Heart right ventricle (tissue), 16 donors: ENCODE results near the gene TNIP1. TPM values are rescaled to one million over a fixed set of nuclear protein-coding genes. Genes with fewer than 3 reads are reported as not detected.

ENCODE experiments used
- ATAC-seq, 8 donors: fragments of 200-7000 bp; cut with Tn5 transposase; one replicate each; pipeline ENCODE4 v1.9.1; 2020; ENCODE audit warnings: mild to moderate bottlenecking in 8 of 8, moderate library complexity in 8 of 8, moderate number of reproducible peaks in 1 of 8
- DNase-seq, 2 donors: peaks; one replicate each; pipeline ENCODE4 v3.0.0-alpha.2; 2020
- H3K27ac ChIP-seq, 10 donors: fragments of 200-600 bp; sonication (generic) in 2 of 10; one replicate each; pipeline versions ENCODE4 v1.5.0 to v1.8.0; 2020 to 2022; ENCODE audit warnings: mild to moderate bottlenecking in 3 of 10
- H3K27me3 ChIP-seq, 7 donors: fragments of 200-600 bp; one replicate each; pipeline ENCODE4 v1.8.0; 2021 to 2022; ENCODE audit warnings: mild to moderate bottlenecking in 2 of 7
- H3K36me3 ChIP-seq, 9 donors: fragments of 200-600 bp; sonication (generic) in 1 of 9; one replicate each; pipeline versions ENCODE4 v1.5.0 to v1.8.0; 2020 to 2022; ENCODE audit warnings: mild to moderate bottlenecking in 2 of 9
- H3K4me1 ChIP-seq, 9 donors: fragments of 200-600 bp; sonication (generic) in 1 of 9; one replicate each; pipeline versions ENCODE4 v1.5.0 to v1.8.0; 2020 to 2022; ENCODE audit warnings: mild to moderate bottlenecking in 4 of 9
- H3K4me3 ChIP-seq, 10 donors: fragments of 200-600 bp; sonication (generic) in 2 of 10; one replicate each; pipeline versions ENCODE4 v1.5.0 to v1.8.0; 2020 to 2022; ENCODE audit warnings: mild to moderate bottlenecking in 7 of 10, moderate library complexity in 2 of 10
- H3K9me3 ChIP-seq, 11 donors: fragments of 200-600 bp in 10 of 11; sonication (generic) in 2 of 11; one replicate each; pipeline versions ENCODE4 v1.5.0 to v1.8.0; 2013 to 2022; ENCODE audit warnings: mild to moderate bottlenecking in 2 of 11, control low read depth in 1 of 11, moderate library complexity in 1 of 11
- WGBS, 2 donors: extraction: QIAGEN DNeasy Blood & Tissue Kit; methylation state at CpG; one replicate each; pipeline ENCODE4 v1.1.7; 2013; ENCODE audit warnings: inconsistent platforms in 1 of 2; 5-methylcytosine and 5-hydroxymethylcytosine counted together
- intact Hi-C, 10 donors: fragments of 100-400 bp; cut with DNase I; formaldehyde crosslinking; loops; one replicate each; pipeline versions ENCODE4 v1.11.1 to v1.14.2; 2022
- polyA plus RNA-seq, 2 donors: library from polyadenylated mRNA; stranded (reverse); fragments of 200-250 nt; gene quantifications; one replicate each; pipeline ENCODE4 v1.2.3, GENCODE V29; 2013
- total RNA-seq, 10 donors: library from RNA; stranded (reverse); fragmentation: NEBNext Ultra II Directional in 3 of 10; extraction: Animal tissue kit (Norgen Biotek cat#: 25700) in 3 of 10; gene quantifications; one replicate each; pipeline versions ENCODE4 v1.2.1 to v1.2.4, GENCODE V29; 2021 to 2023
- TF ChIP-seq, protein P1 (sequence below), 9 donors: fragments of 200-600 bp; sonication (generic) in 2 of 9; IDR thresholded peaks; one replicate each; pipeline versions ENCODE4 v1.5.0 to v1.8.0; 2021 to 2022; ENCODE audit warnings: antibody characterized with exemption in 9 of 9, mild to moderate bottlenecking in 5 of 9, moderate library complexity in 1 of 9
- donor health status: Arrhythmogenic right ventricular cardiomyopathy.
- donor health status: ischemic (EF 13 %, LVEDD 7.1; RV severe dilation, severe dysfunction).
- donor health status: healthy with polysubstance abuse.
- donor health status: DM: no; HTN: yes; CAD: no.
- donor health status: DM: no; HTN: no; CAD: no.
- donor health status: ischemic (EF 25% LVEDD 6.9; RV normal size, moderate dysfunction).
- donor health status: ischemic (EF 25% LVEDD 5.7; RV mildly dilated, moderate dysfunction).
- donor health status: healthy.
- donor health status: DM: yes; HTN: yes; CAD: no.
- donor health status: Ischemic cardiomyopathy.
- donor health status: ischemic (EF 35%, LVEDD 5.7; RV mildly dilated, moderate dysfunction).
- donor health status: nonischemic (EF 11% LVEDD 7.7; RV severe dilation, severe dysfunction).
- donor health status: DM: yes; HTN: yes; CAD: no.
- donor health status: PGD.
- donor health status: ischemic (EF 29% LVEDD 5.4; RV normal size, mild dysfunction).
- donor health status: nonischemic (EF 23%, LVEDD 6.1; RV moderate dilation, normal function).

The TNIP1 gene
- total and polyA plus RNA-seq, 12 donors, result 63.8 to 130 (median 124) TPM

DNA sequence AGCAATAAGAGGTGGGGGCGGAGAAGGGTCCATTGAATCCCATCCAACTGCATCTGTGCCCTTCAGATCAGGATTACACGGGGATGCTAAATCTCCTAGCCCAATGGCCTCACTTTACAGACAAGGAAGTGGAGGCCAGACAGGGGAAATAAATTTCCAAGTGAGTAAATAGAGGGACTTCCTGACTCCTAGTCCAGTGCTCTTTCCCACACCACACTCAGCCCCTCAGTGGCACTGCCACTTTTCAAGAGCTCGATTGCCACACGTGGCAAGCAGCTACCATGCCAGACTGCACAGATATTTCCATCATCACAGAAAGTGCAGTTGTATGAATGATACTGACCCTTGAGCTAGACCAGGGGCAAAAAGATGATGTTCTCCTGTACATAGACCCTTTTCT lies 8.2 kb upstream of the TNIP1 start:
- H3K4me1 ChIP-seq, result peaks cover 15 to 75% (median 36%) of the 10 kb centered on the region in 9 donors
- TF ChIP-seq, protein P1, sequence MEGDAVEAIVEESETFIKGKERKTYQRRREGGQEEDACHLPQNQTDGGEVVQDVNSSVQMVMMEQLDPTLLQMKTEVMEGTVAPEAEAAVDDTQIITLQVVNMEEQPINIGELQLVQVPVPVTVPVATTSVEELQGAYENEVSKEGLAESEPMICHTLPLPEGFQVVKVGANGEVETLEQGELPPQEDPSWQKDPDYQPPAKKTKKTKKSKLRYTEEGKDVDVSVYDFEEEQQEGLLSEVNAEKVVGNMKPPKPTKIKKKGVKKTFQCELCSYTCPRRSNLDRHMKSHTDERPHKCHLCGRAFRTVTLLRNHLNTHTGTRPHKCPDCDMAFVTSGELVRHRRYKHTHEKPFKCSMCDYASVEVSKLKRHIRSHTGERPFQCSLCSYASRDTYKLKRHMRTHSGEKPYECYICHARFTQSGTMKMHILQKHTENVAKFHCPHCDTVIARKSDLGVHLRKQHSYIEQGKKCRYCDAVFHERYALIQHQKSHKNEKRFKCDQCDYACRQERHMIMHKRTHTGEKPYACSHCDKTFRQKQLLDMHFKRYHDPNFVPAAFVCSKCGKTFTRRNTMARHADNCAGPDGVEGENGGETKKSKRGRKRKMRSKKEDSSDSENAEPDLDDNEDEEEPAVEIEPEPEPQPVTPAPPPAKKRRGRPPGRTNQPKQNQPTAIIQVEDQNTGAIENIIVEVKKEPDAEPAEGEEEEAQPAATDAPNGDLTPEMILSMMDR (IDR thresholded peaks at IDR 0.05), result no peak
- intact Hi-C loops, result no loop called here
- ATAC-seq (no peak), DNase-seq (no peak)
- H3K27me3 ChIP-seq, result no peaks in the 10 kb centered on the region
- no peaks in the 10 kb centered on the region for H3K36me3 ChIP-seq
- no peak overlapping the region for H3K4me3 ChIP-seq
- H3K27ac ChIP-seq, result no peak overlapping the region
- H3K9me3 ChIP-seq, result no peaks in the 10 kb centered on the region
- 83% methylated on average over 4 of the region's 4 CpGs for WGBS, 2 donors

DNA sequence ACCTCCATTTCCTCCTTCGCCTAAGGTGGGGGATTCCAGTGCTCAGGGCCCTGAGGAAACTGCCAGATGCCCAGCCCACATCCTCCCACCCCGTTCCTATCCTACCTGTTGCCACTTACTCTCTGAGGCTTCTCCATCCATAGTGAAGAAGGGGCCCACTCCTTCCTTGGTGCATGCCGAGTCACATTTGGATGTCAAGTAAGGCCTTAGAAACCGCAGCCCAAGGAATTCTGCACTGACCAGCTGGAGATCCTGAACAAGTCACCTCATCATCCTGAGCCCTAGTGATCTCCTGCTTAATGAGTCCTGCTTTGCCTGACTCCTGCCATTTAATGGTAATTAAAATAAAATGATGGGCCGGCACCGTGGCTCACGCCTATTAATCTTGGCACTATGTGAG lies 6.7 kb upstream of the TNIP1 start:
- Histone ChIP-seq H3K36me3 (no peaks in the 10 kb centered on the region), H3K4me3 (no peak overlapping the region), H3K27ac (peak overlapping the region in 3 of 10 donors; percentile 80 to 88 (median 82)), H3K27me3 (no peaks in the 10 kb centered on the region), H3K4me1 (peaks cover 19 to 74% (median 33%) of the 10 kb centered on the region in 9 donors), H3K9me3 (no peaks in the 10 kb centered on the region)
- ATAC-seq, result no peak
- intact Hi-C loops, result no loop called here
- WGBS, 2 donors, result 90 to 93% methylated on average over 7 of the region's 7 CpGs
- TF ChIP-seq, protein P1 (IDR thresholded peaks at IDR 0.05), result no peak
- DNase-seq, result no peak

DNA sequence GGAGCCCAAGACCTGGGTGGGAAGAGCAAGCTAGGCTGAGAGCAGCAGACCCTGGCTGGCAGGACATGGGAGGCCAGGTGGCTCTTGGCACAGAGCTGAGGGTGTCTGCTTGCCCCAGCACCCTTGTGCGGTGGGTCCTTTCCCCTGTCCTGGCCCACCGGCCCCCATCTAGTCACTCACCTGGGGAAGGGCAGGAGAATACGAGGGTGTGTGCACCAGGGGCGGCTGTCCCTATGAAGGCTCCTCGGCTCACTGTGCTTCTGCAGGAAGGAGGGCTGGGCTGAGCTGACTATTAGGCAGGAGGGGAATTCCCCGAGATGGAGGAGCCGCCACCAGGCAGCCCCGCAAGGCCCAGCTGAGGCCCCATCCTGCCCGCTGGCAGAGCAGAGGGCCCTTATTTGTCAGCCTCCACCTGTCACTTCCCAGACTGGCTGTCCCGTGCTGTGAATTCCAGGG lies 6.1 kb upstream of the TNIP1 start:
- Histone ChIP-seq H3K27ac (peak overlapping the region in 8 of 10 donors; percentile 53 to 88 (median 80)), H3K9me3 (no peaks in the 10 kb centered on the region), H3K4me3 (peak overlapping the region in 3 of 10 donors; percentile 16 to 48 (median 21)), H3K27me3 (no peaks in the 10 kb centered on the region), H3K4me1 (peaks cover 22 to 76% (median 39%) of the 10 kb centered on the region in 9 donors), H3K36me3 (no peaks in the 10 kb centered on the region)
- DNase-seq (no peak), ATAC-seq (peak in 2 of 8 donors; percentile 12 to 34)
- intact Hi-C loops, result no loop called here
- 62 to 75% methylated on average over 10 of the region's 10 CpGs for WGBS, 2 donors
- TF ChIP-seq, protein P1 (IDR thresholded peaks at IDR 0.05), result no peak

DNA sequence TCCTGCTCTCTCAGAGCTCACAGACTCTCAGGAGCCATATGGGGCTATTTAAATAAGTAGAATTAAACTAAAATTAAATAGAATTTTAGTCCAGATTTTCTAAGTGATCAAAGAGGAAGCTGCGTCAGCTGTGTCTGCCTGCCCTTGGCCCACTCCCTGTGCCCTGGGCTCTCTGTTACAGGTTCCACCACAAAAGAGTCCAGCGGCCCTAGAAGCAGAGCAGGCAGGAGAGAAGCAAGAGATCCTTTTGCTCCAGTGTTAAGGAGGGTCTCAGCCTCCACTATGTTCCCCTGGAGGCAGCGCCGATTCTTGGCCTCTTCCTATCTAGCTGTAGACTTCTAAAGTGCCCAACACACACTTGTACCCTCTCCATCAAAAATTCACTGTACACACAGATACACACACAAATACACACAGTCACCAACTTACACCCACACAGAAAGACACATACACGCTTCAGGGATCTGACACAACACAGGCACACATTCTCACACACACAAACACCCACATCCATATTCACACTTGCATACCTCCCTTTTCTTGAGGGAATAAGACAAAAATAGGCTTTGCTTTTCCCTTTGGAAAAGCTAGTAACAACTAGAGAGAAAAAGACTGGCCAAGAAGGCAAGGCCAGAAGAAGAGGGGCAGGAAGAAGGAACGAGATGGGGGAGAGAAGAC lies 5.5 kb upstream of the TNIP1 start:
- peak overlapping the region in 3 of 10 donors; percentile 16 to 48 (median 21) for H3K4me3 ChIP-seq
- H3K36me3 ChIP-seq, result no peaks in the 10 kb centered on the region
- H3K4me1 ChIP-seq, result peaks cover 22 to 75% (median 43%) of the 10 kb centered on the region in 9 donors
- no peak for ATAC-seq
- H3K27me3 ChIP-seq, result no peaks in the 10 kb centered on the region
- DNase-seq, result no peak
- TF ChIP-seq, protein P1 (IDR thresholded peaks at IDR 0.05), result no peak
- H3K27ac ChIP-seq, result peak overlapping the region in 9 of 10 donors; percentile 64 to 88 (median 79)
- intact Hi-C loops, result no loop called here
- WGBS, 2 donors, result 70 to 79% methylated on average over 6 of the region's 6 CpGs
- no peaks in the 10 kb centered on the region for H3K9me3 ChIP-seq
